Measurements from ENCODE around the gene IGFLR1. TPM values are rescaled to one million over a fixed set of nuclear protein-coding genes. Genes with fewer than 3 reads are reported as not detected.

The IGFLR1 gene
- polyA plus RNA-seq, 3 donors = 80.5 to 144 (median 119) TPM

DNA sequence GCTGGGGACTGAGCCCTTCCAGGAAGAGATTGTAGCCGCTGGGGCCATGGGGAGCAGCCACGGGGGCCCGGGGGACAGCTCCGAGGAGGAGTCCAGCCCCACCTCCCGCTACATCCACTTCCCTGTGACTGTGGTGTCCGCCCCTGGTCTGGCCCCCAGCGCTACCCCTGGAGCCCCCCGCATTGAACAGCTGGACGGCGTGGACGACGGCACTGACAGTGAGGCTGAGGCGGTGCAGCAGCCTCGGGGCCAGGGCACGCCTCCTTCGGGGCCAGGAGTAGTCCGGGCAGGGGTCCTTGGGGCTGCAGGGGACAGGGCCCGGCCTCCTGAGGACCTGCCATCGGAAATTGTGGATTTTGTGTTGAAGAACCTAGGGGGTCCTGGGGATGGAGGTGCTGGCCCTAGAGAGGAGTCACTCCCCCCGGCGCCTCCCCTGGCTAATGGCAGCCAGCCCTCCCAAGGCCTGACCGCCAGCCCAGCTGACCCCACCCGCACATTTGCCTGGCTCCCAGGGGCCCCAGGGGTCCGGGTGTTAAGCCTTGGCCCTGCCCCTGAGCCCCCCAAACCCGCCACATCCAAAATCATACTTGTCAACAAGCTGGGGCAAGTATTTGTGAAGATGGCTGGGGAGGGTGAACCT lies 9.6 kb downstream of the IGFLR1 start:
- Histone ChIP-seq H3K27me3 (ENCODE audit: control insufficient read depth in 2 of 2, insufficient read depth in 2 of 2, low read length in 2 of 2) (no peaks in the 10 kb centered on the region), H4K20me1 (ENCODE audit: insufficient read depth, low read length) (peaks cover 74% of the 10 kb centered on the region), H3K9ac (ENCODE audit: insufficient read depth, low read length, poor library complexity, severe bottlenecking) (no peak overlapping the region), H2AFZ (ENCODE audit: insufficient read depth, low read depth, low read length, poor library complexity, severe bottlenecking) (no peak overlapping the region), H3K79me2 (ENCODE audit: insufficient read depth, low read length) (no peaks in the 10 kb centered on the region), H3K27ac (ENCODE audit: low read depth in 1 of 2, low read length in 2 of 2) (no peak overlapping the region), H3K4me1 (ENCODE audit: control insufficient read depth in 1 of 2, insufficient read depth in 2 of 2, low read length in 2 of 2) (no peaks in the 10 kb centered on the region), H3K4me2 (replicated peaks; ENCODE audit: extremely low read depth, low read length, poor library complexity, severe bottlenecking) (no peak overlapping the region), H3K36me3 (replicated peaks in 1 of 2; ENCODE audit: control insufficient read depth in 1 of 2, insufficient read depth in 2 of 2, low read length in 2 of 2) (peaks cover 86 to 100% of the 10 kb centered on the region in 2 donors), H3K4me3 (replicated peaks in 1 of 3; ENCODE audit: low read depth in 2 of 3, low read length in 3 of 3) (no peak overlapping the region), H3K9me3 (replicated peaks in 1 of 2; ENCODE audit: control insufficient read depth in 1 of 2, insufficient read depth in 1 of 2, low read length in 2 of 2) (no peaks in the 10 kb centered on the region)
- WGBS (ENCODE audit: insufficient coverage) = 97% methylated on average over 21 of the region's 25 CpGs
- no peaks in the 10 kb centered on the region for H3K9me3 Mint-ChIP-seq
- peaks cover 78 to 97% of the 10 kb centered on the region in 2 donors for H3K36me3 Mint-ChIP-seq
- no peak overlapping the region for H3K4me3 Mint-ChIP-seq
- no peaks in the 10 kb centered on the region for H3K4me1 Mint-ChIP-seq
- TF ChIP-seq, protein P1, sequence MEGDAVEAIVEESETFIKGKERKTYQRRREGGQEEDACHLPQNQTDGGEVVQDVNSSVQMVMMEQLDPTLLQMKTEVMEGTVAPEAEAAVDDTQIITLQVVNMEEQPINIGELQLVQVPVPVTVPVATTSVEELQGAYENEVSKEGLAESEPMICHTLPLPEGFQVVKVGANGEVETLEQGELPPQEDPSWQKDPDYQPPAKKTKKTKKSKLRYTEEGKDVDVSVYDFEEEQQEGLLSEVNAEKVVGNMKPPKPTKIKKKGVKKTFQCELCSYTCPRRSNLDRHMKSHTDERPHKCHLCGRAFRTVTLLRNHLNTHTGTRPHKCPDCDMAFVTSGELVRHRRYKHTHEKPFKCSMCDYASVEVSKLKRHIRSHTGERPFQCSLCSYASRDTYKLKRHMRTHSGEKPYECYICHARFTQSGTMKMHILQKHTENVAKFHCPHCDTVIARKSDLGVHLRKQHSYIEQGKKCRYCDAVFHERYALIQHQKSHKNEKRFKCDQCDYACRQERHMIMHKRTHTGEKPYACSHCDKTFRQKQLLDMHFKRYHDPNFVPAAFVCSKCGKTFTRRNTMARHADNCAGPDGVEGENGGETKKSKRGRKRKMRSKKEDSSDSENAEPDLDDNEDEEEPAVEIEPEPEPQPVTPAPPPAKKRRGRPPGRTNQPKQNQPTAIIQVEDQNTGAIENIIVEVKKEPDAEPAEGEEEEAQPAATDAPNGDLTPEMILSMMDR (IDR thresholded peaks at IDR 0.05) = no peak
- no peak for DNase-seq
- H3K27ac Mint-ChIP-seq = peak overlapping the region in 1 of 7 donors; percentile 14
- peaks cover 0 to 3% (median 0%) of the 10 kb centered on the region in 3 donors for H3K27me3 Mint-ChIP-seq (ENCODE audit: low read depth in 3 of 3)
- intact Hi-C loops (cut with micrococcal nuclease) = no loop called here

DNA sequence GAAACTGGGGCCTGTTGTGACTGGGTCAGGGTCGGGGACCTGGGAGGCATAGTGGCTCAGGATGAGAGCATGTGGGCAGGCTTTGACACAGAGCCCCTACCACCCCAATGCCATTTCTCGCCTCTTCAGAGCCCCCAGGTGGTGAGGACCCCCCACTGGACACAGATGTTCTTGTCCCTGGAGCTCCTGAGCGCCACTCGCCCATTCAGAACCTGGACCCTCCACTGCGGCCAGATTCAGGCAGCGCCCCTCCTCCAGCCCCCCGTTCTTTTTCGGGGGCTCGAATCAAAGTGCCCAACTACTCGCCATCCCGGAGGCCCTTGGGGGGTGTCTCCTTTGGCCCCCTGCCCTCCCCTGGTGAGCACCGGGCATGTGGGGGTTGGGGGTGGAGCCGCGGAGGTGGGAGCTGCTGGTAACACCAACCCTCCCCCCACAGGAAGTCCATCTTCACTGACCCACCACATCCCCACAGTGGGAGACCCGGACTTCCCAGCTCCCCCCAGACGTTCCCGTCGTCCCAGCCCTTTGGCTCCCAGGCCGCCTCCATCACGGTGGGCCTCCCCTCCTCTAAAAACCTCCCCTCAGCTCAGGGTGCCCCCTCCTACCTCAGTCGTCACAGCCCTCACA lies 10.4 kb downstream of the IGFLR1 start:
- Mint-ChIP-seq H3K9me3 (no peaks in the 10 kb centered on the region), H3K4me1 (no peaks in the 10 kb centered on the region), H3K27me3 (ENCODE audit: low read depth in 3 of 3) (peaks cover 0 to 3% (median 0%) of the 10 kb centered on the region in 3 donors), H3K4me3 (no peak overlapping the region), H3K27ac (no peak overlapping the region), H3K36me3 (peaks cover 80 to 97% of the 10 kb centered on the region in 2 donors)
- Histone ChIP-seq H3K79me2 (ENCODE audit: insufficient read depth, low read length) (no peaks in the 10 kb centered on the region), H2AFZ (ENCODE audit: insufficient read depth, low read depth, low read length, poor library complexity, severe bottlenecking) (no peak overlapping the region), H3K9ac (ENCODE audit: insufficient read depth, low read length, poor library complexity, severe bottlenecking) (no peak overlapping the region), H3K36me3 (replicated peaks in 1 of 2; ENCODE audit: control insufficient read depth in 1 of 2, insufficient read depth in 2 of 2, low read length in 2 of 2) (peaks cover 87 to 100% of the 10 kb centered on the region in 2 donors), H4K20me1 (ENCODE audit: insufficient read depth, low read length) (peaks cover 71% of the 10 kb centered on the region), H3K9me3 (replicated peaks in 1 of 2; ENCODE audit: control insufficient read depth in 1 of 2, insufficient read depth in 1 of 2, low read length in 2 of 2) (no peaks in the 10 kb centered on the region), H3K27ac (ENCODE audit: low read depth in 1 of 2, low read length in 2 of 2) (no peak overlapping the region), H3K4me3 (replicated peaks in 1 of 3; ENCODE audit: low read depth in 2 of 3, low read length in 3 of 3) (no peak overlapping the region), H3K4me2 (replicated peaks; ENCODE audit: extremely low read depth, low read length, poor library complexity, severe bottlenecking) (no peak overlapping the region), H3K27me3 (ENCODE audit: control insufficient read depth in 2 of 2, insufficient read depth in 2 of 2, low read length in 2 of 2) (no peaks in the 10 kb centered on the region), H3K4me1 (ENCODE audit: control insufficient read depth in 1 of 2, insufficient read depth in 2 of 2, low read length in 2 of 2) (no peaks in the 10 kb centered on the region)
- WGBS (ENCODE audit: insufficient coverage) = 97% methylated on average over 14 of the region's 21 CpGs
- intact Hi-C loops (cut with micrococcal nuclease) = no loop called here
- no peak for DNase-seq
- TF ChIP-seq, protein P1 (IDR thresholded peaks at IDR 0.05) = no peak
